ENCODE measurements around the gene RCOR1.

RCOR1 gene

DNA sequence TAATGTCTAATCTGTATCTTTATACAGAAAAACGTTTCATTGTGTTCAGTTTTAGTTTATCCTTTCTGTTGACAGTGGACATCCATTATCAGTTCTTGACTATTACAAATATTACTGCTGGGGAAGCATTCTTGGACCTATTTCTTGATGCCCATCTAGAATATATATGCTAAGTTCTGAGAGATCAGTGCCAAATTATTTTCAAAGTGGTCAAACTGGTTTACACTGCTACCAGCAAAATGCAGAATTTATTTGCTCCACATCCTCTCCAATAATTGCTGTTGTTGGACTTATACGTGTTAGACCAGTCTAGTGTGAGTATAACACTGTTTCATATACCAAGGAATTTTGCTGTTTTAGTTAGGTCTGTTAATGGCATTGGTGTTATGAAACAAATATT, 99.3 kb downstream of the RCOR1 start:
- TF ChIP-seq FOXP2 (optimal IDR thresholded peaks at IDR 0.05; ENCODE audit: borderline replicate concordance, extremely low read depth, extremely low read length, insufficient read depth) (no peak), POLR2AphosphoS5 (IDR thresholded peaks at IDR 0.05; ENCODE audit: low read depth, low read length) (no peak)
- TF ChIP-seq, protein P1, sequence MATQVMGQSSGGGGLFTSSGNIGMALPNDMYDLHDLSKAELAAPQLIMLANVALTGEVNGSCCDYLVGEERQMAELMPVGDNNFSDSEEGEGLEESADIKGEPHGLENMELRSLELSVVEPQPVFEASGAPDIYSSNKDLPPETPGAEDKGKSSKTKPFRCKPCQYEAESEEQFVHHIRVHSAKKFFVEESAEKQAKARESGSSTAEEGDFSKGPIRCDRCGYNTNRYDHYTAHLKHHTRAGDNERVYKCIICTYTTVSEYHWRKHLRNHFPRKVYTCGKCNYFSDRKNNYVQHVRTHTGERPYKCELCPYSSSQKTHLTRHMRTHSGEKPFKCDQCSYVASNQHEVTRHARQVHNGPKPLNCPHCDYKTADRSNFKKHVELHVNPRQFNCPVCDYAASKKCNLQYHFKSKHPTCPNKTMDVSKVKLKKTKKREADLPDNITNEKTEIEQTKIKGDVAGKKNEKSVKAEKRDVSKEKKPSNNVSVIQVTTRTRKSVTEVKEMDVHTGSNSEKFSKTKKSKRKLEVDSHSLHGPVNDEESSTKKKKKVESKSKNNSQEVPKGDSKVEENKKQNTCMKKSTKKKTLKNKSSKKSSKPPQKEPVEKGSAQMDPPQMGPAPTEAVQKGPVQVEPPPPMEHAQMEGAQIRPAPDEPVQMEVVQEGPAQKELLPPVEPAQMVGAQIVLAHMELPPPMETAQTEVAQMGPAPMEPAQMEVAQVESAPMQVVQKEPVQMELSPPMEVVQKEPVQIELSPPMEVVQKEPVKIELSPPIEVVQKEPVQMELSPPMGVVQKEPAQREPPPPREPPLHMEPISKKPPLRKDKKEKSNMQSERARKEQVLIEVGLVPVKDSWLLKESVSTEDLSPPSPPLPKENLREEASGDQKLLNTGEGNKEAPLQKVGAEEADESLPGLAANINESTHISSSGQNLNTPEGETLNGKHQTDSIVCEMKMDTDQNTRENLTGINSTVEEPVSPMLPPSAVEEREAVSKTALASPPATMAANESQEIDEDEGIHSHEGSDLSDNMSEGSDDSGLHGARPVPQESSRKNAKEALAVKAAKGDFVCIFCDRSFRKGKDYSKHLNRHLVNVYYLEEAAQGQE (IDR thresholded peaks at IDR 0.05; ENCODE audit: insufficient read depth in 1 of 2, low read depth in 2 of 2, low read length in 2 of 2) = no peak

DNA sequence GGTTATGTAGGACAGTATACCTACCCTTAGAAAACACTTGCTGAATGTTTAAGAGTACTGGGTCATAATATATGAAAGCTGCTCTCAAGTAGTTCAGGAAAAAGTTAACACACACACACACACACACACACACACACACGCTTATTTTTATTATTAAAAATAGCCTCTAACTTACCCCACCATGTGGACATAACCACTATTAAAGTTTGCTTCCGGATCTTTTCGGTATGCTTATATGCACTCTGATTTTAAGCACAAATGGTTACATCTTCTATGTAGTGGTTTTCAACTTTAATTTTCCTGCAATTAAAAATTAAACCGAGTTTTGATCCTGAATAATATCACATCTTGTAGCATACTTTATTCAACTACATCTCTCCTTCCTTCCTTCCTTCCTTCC, 99.9 kb downstream of the RCOR1 start:
- TF ChIP-seq POLR2AphosphoS5 (IDR thresholded peaks at IDR 0.05; ENCODE audit: low read depth, low read length) (no peak), FOXP2 (optimal IDR thresholded peaks at IDR 0.05; ENCODE audit: borderline replicate concordance, extremely low read depth, extremely low read length, insufficient read depth) (no peak), TAF1 (IDR thresholded peaks at IDR 0.05; ENCODE audit: borderline replicate concordance, insufficient read depth, low read length) (no peak), SIN3A (IDR thresholded peaks at IDR 0.05; ENCODE audit: borderline replicate concordance, insufficient read depth, low read length) (no peak)
- TF ChIP-seq, protein P1 (IDR thresholded peaks at IDR 0.05; ENCODE audit: insufficient read depth in 1 of 2, low read depth in 2 of 2, low read length in 2 of 2) = no peak

DNA sequence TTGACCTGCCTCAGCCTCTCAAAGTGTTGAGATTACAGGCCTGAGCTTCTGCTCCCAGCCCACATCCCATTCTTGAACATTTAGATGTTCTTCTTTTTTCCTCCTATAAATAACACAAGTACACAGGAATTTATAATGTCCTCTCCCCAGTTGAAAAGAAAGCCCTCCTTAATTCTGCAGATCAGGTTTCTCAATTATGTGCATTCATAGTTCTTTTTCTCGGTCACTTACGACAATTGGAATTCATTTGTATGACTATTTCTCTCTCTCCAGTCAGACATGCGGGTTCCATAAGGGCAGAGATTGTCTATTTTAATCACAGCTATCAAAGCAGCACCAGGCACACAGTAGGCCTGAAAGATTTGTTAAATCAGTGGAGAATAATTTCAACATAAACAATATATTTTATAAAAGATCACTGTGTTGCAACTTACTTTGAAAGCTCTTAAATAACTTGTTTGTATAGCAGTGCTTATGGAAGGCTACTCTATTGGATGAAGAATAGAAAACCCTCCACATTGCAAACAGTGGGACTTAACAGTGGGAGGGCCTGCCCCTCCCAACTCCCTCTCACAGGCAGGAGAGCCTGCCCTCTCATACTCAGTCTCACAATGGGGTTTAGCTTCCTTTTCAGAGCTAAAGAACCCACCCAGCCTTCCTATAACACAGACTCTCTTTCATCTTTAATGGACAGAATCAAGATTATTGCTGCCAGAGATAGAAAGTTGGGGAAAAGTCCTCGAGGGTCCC, 100.7 kb downstream of the RCOR1 start:
- TF ChIP-seq, protein P1 (IDR thresholded peaks at IDR 0.05; ENCODE audit: insufficient read depth in 1 of 2, low read depth in 2 of 2, low read length in 2 of 2) = no peak
- TF ChIP-seq TAF1 (IDR thresholded peaks at IDR 0.05; ENCODE audit: borderline replicate concordance, insufficient read depth, low read length) = no peak
- TF ChIP-seq FOXP2 (optimal IDR thresholded peaks at IDR 0.05; ENCODE audit: borderline replicate concordance, extremely low read depth, extremely low read length, insufficient read depth) = no peak
- TF ChIP-seq SIN3A (IDR thresholded peaks at IDR 0.05; ENCODE audit: borderline replicate concordance, insufficient read depth, low read length) = no peak
- no peak for TF ChIP-seq POLR2AphosphoS5 (IDR thresholded peaks at IDR 0.05; ENCODE audit: low read depth, low read length)

DNA sequence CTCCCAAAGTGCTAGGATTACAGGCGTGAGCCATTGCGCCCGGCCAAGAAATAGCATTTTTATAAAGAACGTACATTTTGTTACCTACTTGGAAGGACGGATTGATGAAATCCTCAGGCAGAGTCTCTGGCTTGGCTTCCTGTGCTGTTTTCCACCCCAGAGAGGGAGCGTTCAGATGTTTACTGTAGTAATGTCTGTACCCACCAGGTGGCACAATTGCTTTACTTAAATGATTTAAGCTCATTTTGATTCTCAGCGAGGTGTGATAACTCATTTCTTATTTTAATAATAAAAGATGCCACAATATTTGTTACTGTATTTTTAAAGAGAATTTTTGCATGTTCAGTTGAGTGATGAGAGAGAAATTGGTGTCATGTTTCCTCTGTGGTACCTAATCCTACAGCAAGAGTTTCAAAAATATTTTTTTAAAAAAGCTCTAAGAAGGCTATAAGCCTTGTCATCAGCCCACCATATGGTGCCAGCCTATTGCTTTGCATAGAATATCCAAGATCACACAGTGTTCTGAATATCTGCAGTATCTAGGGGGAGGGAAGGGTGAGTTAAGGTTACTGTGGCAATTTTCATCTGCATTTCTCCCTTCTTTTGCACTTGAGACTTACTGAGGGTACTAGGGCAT, 102.2 kb downstream of the RCOR1 start:
- TF ChIP-seq POLR2AphosphoS5 (IDR thresholded peaks at IDR 0.05; ENCODE audit: low read depth, low read length) (no peak), TAF1 (IDR thresholded peaks at IDR 0.05; ENCODE audit: borderline replicate concordance, insufficient read depth, low read length) (no peak), FOXP2 (optimal IDR thresholded peaks at IDR 0.05; ENCODE audit: borderline replicate concordance, extremely low read depth, extremely low read length, insufficient read depth) (no peak), SIN3A (IDR thresholded peaks at IDR 0.05; ENCODE audit: borderline replicate concordance, insufficient read depth, low read length) (no peak)
- TF ChIP-seq, protein P1 (IDR thresholded peaks at IDR 0.05; ENCODE audit: insufficient read depth in 1 of 2, low read depth in 2 of 2, low read length in 2 of 2) = no peak
